DOHH2 (cell line): ENCODE measurements around the gene AXIN1.

Experiments
- CTCF ChIP-seq: fragments of 200-600 bp; sonication (generic); IDR thresholded peaks from one replicate; pipeline ENCODE4 v1.5.1; 2014; ENCODE audit warnings: antibody characterized with exemption, mild to moderate bottlenecking, low read depth, low read length; ENCODE audit not compliant: poor library complexity, severe bottlenecking
- EZH2phosphoT487 ChIP-seq: fragments of 200-600 bp; sonication (generic); IDR thresholded peaks from 2 replicates; pipeline ENCODE4 v1.6.1; 2017; ENCODE audit warnings: borderline replicate concordance, mild to moderate bottlenecking, antibody characterized with exemption, low read length, moderate library complexity, mixed read lengths

DNA sequence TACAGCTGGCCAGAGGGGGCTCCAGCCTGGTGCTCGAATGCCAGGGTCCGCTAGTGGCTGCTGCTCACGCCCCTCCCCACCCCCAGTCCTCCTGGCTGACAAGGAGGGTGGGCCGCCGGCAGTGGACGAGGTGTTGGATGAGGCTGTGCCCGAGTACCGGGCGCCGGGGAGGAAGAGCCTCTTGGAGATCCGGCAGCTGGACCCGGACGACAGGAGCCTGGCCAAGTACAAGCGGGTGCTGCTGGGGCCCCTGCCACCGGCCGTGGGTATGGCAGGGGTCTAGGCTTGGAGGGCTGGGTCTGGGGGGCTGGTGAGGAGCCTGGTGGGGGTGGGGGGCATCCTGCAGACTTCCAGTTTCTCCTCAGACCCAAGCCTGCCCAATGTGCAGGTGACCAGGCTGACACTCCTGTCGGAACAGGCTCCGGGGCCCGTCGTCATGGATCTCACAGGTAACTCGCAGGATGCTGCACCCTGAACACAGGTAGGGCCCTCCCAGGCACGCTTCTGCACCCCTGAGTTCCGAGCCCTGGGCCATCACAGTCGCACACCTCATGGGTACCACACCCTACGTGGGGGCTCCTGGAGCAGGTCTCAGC is 70.8 kb downstream of the AXIN1 start:
- no peak for TF ChIP-seq EZH2phosphoT487
- TF ChIP-seq CTCF = no peak
